IMR-90 (cell line): ENCODE data around the gene DTHD1.

ENCODE experiments used
- CEBPB ChIP-seq: IDR thresholded peaks from 2 replicates; pipeline ENCODE4 v1.6.1; 2012; ENCODE audit warnings: low read depth, low read length, improper control_type of control experiment
- CHD1 ChIP-seq: IDR thresholded peaks from 2 replicates; pipeline ENCODE4 v1.6.1; 2012; ENCODE audit warnings: low read depth, low read length, improper control_type of control experiment
- POLR2A ChIP-seq: IDR thresholded peaks from 2 replicates; pipeline ENCODE4 v1.6.1; 2012; ENCODE audit warnings: mild to moderate bottlenecking, low read depth, low read length
- RAD21 ChIP-seq: IDR thresholded peaks from 2 replicates; pipeline ENCODE4 v1.6.1; 2012; ENCODE audit warnings: low read length, improper control_type of control experiment
- RFX5 ChIP-seq: IDR thresholded peaks from 2 replicates; pipeline ENCODE4 v1.8.0; 2012; ENCODE audit warnings: low read depth, mild to moderate bottlenecking, low read length, moderate library complexity
- SMC3 ChIP-seq: fragments of 150-350 bp; IDR thresholded peaks from 2 replicates; pipeline ENCODE4 v1.6.1; 2016; ENCODE audit warnings: low read depth, mild to moderate bottlenecking, antibody characterized with exemption, low read length, moderate library complexity
- TF ChIP-seq, protein P1 (sequence below): conservative IDR thresholded peaks from 2 replicates; pipeline ENCODE4 v1.5.1; 2012; ENCODE audit warnings: mild to moderate bottlenecking, low read depth, low read length, improper control_type of control experiment

DNA sequence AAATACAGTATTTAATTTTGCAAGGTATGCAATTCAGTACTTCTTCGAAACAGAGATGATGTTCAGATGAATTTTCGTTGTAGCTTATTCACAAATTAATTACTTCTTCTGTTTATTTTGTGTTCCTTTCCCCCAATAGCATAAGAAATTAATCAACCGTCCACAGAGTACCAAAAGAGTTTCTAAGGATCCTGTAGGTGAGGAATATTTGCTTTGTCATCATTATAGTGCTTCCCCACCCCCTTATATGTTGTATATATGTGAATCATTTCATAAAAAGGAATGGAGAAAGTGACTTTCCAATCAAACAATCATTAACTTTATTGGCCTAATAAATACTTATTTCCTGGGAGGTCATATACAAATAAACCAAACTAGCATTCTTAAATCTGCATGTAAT is 57.6 kb downstream of the DTHD1 start:
- TF ChIP-seq SMC3: no peak
- TF ChIP-seq RAD21: no peak
- TF ChIP-seq, protein P1, sequence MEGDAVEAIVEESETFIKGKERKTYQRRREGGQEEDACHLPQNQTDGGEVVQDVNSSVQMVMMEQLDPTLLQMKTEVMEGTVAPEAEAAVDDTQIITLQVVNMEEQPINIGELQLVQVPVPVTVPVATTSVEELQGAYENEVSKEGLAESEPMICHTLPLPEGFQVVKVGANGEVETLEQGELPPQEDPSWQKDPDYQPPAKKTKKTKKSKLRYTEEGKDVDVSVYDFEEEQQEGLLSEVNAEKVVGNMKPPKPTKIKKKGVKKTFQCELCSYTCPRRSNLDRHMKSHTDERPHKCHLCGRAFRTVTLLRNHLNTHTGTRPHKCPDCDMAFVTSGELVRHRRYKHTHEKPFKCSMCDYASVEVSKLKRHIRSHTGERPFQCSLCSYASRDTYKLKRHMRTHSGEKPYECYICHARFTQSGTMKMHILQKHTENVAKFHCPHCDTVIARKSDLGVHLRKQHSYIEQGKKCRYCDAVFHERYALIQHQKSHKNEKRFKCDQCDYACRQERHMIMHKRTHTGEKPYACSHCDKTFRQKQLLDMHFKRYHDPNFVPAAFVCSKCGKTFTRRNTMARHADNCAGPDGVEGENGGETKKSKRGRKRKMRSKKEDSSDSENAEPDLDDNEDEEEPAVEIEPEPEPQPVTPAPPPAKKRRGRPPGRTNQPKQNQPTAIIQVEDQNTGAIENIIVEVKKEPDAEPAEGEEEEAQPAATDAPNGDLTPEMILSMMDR: no peak
- TF ChIP-seq POLR2A: no peak
- no peak for TF ChIP-seq RFX5
- no peak for TF ChIP-seq CHD1
- TF ChIP-seq CEBPB: no peak
